SU-DHL-6 (cell line): ENCODE data around the gene CDC42.

ENCODE experiments used
- H2AFZ ChIP-seq: fragments of 200-600 bp; sonication (generic); 2 replicates; pipeline ENCODE4 v1.6.1; 2014; ENCODE audit warnings: low read depth, mild to moderate bottlenecking, moderate library complexity, mixed read lengths, antibody characterized with exemption, low read length; ENCODE audit not compliant: severe bottlenecking
- H3F3A ChIP-seq: fragments of 200-600 bp; shearing (Covaris generic); 2 replicates; pipeline ENCODE4 v1.6.0; 2016; ENCODE audit warnings: antibody characterized with exemption, mild to moderate bottlenecking; ENCODE audit not compliant: insufficient read depth
- H3K27ac ChIP-seq: fragments of 200-600 bp; sonication (generic); 2 replicates; pipeline ENCODE4 v1.5.1; 2016; ENCODE audit warnings: low read depth, mild to moderate bottlenecking, low read length, moderate library complexity, mixed read lengths
- H3K27me3 ChIP-seq: fragments of 200-600 bp; sonication (generic), shearing (Covaris generic); 2 replicates; pipeline ENCODE4 v1.6.0; 2014; ENCODE audit warnings: mild to moderate bottlenecking, low read length
- H3K36me3 ChIP-seq: fragments of 200-600 bp; sonication (generic); 2 replicates; pipeline ENCODE4 v1.6.1; 2014; ENCODE audit warnings: mild to moderate bottlenecking, low read length, mixed read lengths
- H3K4me2 ChIP-seq: fragments of 300-600, 200-600 bp; shearing (Covaris generic), sonication (generic); 2 replicates; pipeline ENCODE4 v1.6.0; 2014; ENCODE audit warnings: low read length, low read depth, mild to moderate bottlenecking; ENCODE audit not compliant: poor library complexity, severe bottlenecking
- H3K4me3 ChIP-seq: fragments of 200-600 bp; sonication (generic); 2 replicates; pipeline ENCODE4 v1.5.1; 2014; ENCODE audit warnings: antibody characterized with exemption, low read length, mild to moderate bottlenecking, mixed read lengths; ENCODE audit not compliant: insufficient read depth, poor library complexity, severe bottlenecking
- H3K79me2 ChIP-seq: fragments of 200-600 bp; sonication (generic); 2 replicates; pipeline ENCODE4 v1.6.1; 2014; ENCODE audit warnings: mild to moderate bottlenecking, low read length, moderate library complexity; ENCODE audit not compliant: insufficient read depth
- H3K9ac ChIP-seq: fragments of 200-600 bp; sonication (generic); 2 replicates; pipeline ENCODE4 v1.7.0; 2014; ENCODE audit warnings: mild to moderate bottlenecking, low read length
- H3K9me2 ChIP-seq: fragments of 200-600 bp; sonication (generic); replicated peaks from 2 replicates; pipeline ENCODE4 v1.6.1; 2014; ENCODE audit warnings: low read length; ENCODE audit not compliant: insufficient read depth
- H3K9me3 ChIP-seq: fragments of 200-600 bp; sonication (generic); 2 replicates; pipeline ENCODE4 v1.6.1; 2014; ENCODE audit warnings: low read length, mixed read lengths; ENCODE audit not compliant: insufficient read depth
- H4K20me1 ChIP-seq: fragments of 200-600 bp; sonication (generic); 2 replicates; pipeline ENCODE4 v1.6.1; 2014; ENCODE audit warnings: low read depth, mild to moderate bottlenecking, antibody characterized with exemption, low read length, moderate library complexity, mixed read lengths
- CTCF ChIP-seq: fragments of 200-600 bp; sonication (generic); IDR thresholded peaks from one replicate; pipeline ENCODE4 v1.5.1; 2017; ENCODE audit warnings: antibody characterized with exemption, mild to moderate bottlenecking, low read length, moderate library complexity; ENCODE audit not compliant: insufficient read depth, poor library complexity, severe bottlenecking
- EZH2phosphoT487 ChIP-seq: fragments of 200-600 bp; sonication (generic), shearing (Covaris generic); conservative IDR thresholded peaks from 2 replicates; pipeline ENCODE4 v1.6.1; 2018; ENCODE audit warnings: mild to moderate bottlenecking, antibody characterized with exemption, low read length, moderate library complexity, mixed read lengths

Gene CDC42

GRCh38 chr1:22044690-22045420, 7.7 kb upstream of the CDC42 start:
- no peaks in the 10 kb centered on the region for H3K9me3 ChIP-seq
- H3K79me2 ChIP-seq: no peaks in the 10 kb centered on the region
- no peaks in the 10 kb centered on the region for H3K9me2 ChIP-seq
- H3F3A ChIP-seq: no peaks in the 10 kb centered on the region
- no peak overlapping the region for H3K4me2 ChIP-seq
- no peak for TF ChIP-seq EZH2phosphoT487
- no peak for TF ChIP-seq CTCF
- H3K9ac ChIP-seq: no peak overlapping the region
- no peak overlapping the region for H2AFZ ChIP-seq
- H3K4me3 ChIP-seq: no peak overlapping the region
- no peak overlapping the region for H3K27ac ChIP-seq
- H3K36me3 ChIP-seq: no peaks in the 10 kb centered on the region
- no peaks in the 10 kb centered on the region for H3K27me3 ChIP-seq
- H4K20me1 ChIP-seq: no peaks in the 10 kb centered on the region

- H2AFZ ChIP-seq: no peak overlapping the region
- H3K9me2 ChIP-seq: no peaks in the 10 kb centered on the region
- no peak overlapping the region for H3K4me2 ChIP-seq
- no peaks in the 10 kb centered on the region for H3K36me3 ChIP-seq
- no peaks in the 10 kb centered on the region for H4K20me1 ChIP-seq
- H3K27ac ChIP-seq: no peak overlapping the region
- H3K27me3 ChIP-seq: no peaks in the 10 kb centered on the region
- no peaks in the 10 kb centered on the region for H3K79me2 ChIP-seq
- H3F3A ChIP-seq: no peaks in the 10 kb centered on the region
- H3K9ac ChIP-seq: no peak overlapping the region
- H3K9me3 ChIP-seq: no peaks in the 10 kb centered on the region
- TF ChIP-seq EZH2phosphoT487 (no peak), CTCF (no peak)
- H3K4me3 ChIP-seq: no peak overlapping the region
Measured at GRCh38 chr1:22045604-22046228, 6.8 kb upstream of the CDC42 start.

GRCh38 chr1:22048351-22049192, 3.9 kb upstream of the CDC42 start:
- peaks cover 9% of the 10 kb centered on the region for H3K79me2 ChIP-seq
- H3F3A ChIP-seq: no peaks in the 10 kb centered on the region
- H2AFZ ChIP-seq: no peak overlapping the region
- no peaks in the 10 kb centered on the region for H3K9me3 ChIP-seq
- TF ChIP-seq EZH2phosphoT487: no peak
- TF ChIP-seq CTCF: no peak
- no peaks in the 10 kb centered on the region for H3K9me2 ChIP-seq
- no peak overlapping the region for H3K27ac ChIP-seq
- H3K4me3 ChIP-seq: no peak overlapping the region
- H3K9ac ChIP-seq: no peak overlapping the region
- no peaks in the 10 kb centered on the region for H3K36me3 ChIP-seq
- no peaks in the 10 kb centered on the region for H3K27me3 ChIP-seq
- H4K20me1 ChIP-seq: peaks cover 2% of the 10 kb centered on the region; the same call in 1 of the 2 replicates
- H3K4me2 ChIP-seq: no peak overlapping the region
